GM10248 (cell line): ENCODE results near the gene TBC1D21.
A peak's percentile ranks its signal among the peaks of the same experiment; 100 is the strongest.

Experiments
- CTCF ChIA-PET: fragments of 300-600 bp; sonication (Branson Sonifier 250); formaldehyde crosslinking; extraction: SDS; loops from one replicate; lab custom pipeline; 2021; ENCODE audit warnings: antibody characterized with exemption; lab: Yijun Ruan, JAX
- POLR2A ChIA-PET: fragments of 350-650 bp; sonication (Branson Sonifier 250); formaldehyde crosslinking; extraction: SDS; loops from one replicate; lab custom pipeline; 2020; ENCODE audit warnings: antibody characterized with exemption; lab: Yijun Ruan, JAX
- DNase-seq: peaks from one replicate; pipeline ENCODE4 v3.0.0; 2012; ENCODE audit errors: extremely low spot score
- TF ChIP-seq, protein P1 (sequence below): IDR thresholded peaks from 2 replicates; pipeline ENCODE4 v1.5.1; 2012; ENCODE audit warnings: mild to moderate bottlenecking, low read depth; ENCODE audit errors: extremely low read depth, missing control alignments, control extremely low read depth

Gene TBC1D21

DNA sequence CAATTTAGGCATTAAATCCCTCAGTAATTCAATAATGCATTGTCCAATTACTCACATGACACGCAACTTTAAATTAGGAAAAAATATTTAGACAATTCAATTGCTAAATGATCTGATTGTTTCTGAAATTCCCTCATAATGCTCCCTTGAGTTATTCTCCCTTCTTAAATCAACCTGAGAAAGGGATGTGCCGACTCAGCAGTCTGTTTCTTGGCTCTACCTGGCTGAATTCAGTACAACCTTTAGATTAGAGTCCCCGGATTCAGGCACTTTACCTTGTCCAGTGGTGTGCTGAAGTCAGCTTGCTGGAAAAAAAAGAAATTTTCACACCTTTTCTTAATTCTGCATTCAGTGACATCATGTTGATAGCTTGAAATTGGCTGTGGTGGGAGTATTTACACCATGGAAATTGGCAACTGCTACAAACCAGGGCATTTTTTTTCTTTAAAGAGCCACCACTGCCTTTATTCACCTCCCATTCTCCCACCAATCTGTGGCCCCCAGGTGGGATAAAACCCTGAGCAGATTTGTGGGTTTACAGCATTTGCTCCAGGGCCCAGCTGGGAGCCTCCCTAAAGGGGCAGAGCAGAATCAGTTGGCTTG is 32.0 kb downstream of the TBC1D21 start:
- ChIA-PET POLR2A (no interaction called here), CTCF (interaction anchor here (2.4 to 7.4 kb wide), 3 partner anchors 13 to 46 kb away, joined by 7 to 112 read pairs (median 50); partner anchors contain the start of gene TBC1D21)

DNA sequence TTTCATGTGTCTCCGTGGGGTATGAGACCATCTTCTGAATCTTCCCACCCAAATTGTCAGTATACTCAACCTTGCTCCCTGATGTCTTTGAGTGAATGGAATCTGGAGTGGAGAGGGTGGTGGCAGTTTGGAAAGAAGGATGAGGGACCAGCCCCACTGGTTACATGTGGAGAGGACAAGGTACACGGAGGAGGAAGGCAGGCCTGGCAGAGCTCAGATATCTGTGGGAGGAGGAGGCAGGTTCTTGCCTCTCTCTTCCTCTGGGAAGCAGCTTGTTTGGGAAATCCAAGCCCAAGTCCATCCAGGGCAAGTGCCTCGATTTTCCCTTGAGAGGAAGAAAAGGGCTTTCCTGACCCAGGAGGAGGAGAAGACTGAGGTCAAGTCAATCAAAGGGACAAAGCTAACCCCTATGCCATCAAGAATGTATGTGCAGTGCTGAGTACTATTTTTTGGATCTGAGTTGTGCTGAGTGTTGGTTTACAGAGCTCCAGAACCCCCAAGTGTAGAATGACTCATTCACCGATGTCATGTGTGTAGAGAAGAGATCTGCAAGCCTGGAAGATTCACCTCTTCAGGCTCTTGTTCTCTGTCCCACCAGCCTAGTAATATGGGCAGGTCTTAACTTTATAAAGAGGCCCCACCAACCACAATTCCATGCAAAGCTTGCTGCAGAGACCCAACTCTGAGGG is 33.1 kb downstream of the TBC1D21 start:
- ChIA-PET POLR2A (no interaction called here), CTCF (interaction anchor here (0.8 to 7.4 kb wide), 15 partner anchors 9 to 666 kb away, joined by 3 to 112 read pairs (median 4); partner anchors contain the start of gene TBC1D21)
- DNase-seq: no peak
- TF ChIP-seq, protein P1, sequence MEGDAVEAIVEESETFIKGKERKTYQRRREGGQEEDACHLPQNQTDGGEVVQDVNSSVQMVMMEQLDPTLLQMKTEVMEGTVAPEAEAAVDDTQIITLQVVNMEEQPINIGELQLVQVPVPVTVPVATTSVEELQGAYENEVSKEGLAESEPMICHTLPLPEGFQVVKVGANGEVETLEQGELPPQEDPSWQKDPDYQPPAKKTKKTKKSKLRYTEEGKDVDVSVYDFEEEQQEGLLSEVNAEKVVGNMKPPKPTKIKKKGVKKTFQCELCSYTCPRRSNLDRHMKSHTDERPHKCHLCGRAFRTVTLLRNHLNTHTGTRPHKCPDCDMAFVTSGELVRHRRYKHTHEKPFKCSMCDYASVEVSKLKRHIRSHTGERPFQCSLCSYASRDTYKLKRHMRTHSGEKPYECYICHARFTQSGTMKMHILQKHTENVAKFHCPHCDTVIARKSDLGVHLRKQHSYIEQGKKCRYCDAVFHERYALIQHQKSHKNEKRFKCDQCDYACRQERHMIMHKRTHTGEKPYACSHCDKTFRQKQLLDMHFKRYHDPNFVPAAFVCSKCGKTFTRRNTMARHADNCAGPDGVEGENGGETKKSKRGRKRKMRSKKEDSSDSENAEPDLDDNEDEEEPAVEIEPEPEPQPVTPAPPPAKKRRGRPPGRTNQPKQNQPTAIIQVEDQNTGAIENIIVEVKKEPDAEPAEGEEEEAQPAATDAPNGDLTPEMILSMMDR: no peak

More for the DNA sequence above, 32.0 kb downstream of the TBC1D21 start:
- DNase-seq: no peak
- TF ChIP-seq, protein P1: no peak

DNA sequence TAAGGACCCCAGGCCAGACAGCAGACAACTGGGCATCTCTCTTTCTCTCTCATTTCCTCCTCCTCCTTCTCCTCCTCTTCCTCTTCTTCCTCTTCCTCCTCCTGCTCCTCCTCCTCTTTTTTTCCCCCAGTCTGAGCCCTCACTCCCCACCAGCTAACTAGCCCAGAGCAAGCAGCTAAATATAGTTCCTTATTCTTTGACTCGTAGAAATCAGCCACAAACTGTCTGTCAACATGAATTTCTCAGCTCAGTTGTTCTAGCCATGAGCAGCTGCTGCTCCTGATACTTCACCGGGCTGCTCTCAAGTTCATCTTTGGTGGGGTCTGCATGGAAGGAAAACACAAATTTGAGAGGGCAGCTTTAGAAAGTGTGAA is 33.7 kb downstream of the TBC1D21 start:
- DNase-seq: no peak
- TF ChIP-seq, protein P1: no peak
- POLR2A ChIA-PET: no interaction called here
- CTCF ChIA-PET: interaction anchor here (0.7 to 7.4 kb wide), 19 partner anchors 10 to 666 kb away, joined by 3 to 112 read pairs (median 4); partner anchors contain the start of gene TBC1D21

DNA sequence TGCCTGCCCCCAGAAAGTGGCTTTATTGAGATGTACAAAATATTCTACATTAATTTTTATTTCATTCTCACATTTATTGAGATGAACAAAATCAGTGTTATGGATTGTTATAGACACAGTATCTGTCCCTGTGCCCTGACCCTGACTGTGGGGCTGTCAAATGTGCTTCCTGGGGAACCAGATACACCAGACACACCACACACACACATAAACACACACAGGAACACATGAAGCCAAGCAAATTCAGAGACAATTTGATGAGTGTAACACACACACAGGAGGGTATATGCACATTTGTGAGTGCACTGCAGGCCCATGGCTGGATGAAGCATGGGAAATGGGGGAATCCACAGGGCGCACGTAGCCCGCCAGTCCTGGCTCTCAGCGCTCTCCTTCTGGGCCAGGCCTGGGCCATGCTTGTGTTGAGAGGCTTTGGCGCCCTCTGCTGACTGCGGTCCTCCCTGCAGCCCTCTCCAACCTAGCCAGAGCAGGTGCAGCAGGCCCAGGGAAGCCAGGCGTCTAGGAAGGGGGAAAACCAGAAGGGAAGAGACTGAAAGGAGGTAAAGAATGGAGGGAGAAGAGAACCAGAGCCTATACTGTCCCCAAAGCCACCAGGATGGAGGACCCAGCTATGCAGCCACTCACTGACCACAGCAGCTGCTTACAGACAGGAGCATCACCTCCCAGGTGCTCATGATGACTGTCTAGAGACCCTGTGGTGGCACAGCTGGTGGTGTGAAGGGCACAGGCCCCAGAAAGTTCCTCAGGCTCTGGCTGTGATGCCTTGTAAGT is 34.9 kb downstream of the TBC1D21 start:
- TF ChIP-seq, protein P1: peak; percentile 98
- peak; percentile 79 for DNase-seq
- ChIA-PET CTCF (interaction anchor here (0.8 to 7.4 kb wide), 12 partner anchors 11 to 625 kb away, joined by 3 to 112 read pairs (median 4); partner anchors contain the start of gene TBC1D21), POLR2A (no interaction called here)

DNA sequence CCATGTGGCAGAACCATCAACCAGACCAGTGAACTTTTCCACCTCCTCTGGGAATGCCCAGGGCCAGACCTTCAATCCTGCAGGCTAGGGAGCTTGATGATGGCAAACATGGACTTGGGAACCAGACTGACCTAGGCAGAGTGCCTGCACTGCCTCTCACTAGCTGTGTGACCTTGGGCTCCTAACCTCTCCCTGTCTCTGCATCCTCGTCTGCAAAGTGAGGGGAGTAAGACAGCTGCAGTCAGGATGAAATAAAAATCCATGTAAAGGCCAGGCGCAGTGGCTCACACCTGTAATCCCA is 35.4 kb downstream of the TBC1D21 start:
- ChIA-PET POLR2A (no interaction called here), CTCF (interaction anchor here (0.8 to 7.4 kb wide), 7 partner anchors 12 to 626 kb away, joined by 3 to 112 read pairs (median 5); partner anchors contain the start of gene TBC1D21)
- TF ChIP-seq, protein P1: no peak

DNA sequence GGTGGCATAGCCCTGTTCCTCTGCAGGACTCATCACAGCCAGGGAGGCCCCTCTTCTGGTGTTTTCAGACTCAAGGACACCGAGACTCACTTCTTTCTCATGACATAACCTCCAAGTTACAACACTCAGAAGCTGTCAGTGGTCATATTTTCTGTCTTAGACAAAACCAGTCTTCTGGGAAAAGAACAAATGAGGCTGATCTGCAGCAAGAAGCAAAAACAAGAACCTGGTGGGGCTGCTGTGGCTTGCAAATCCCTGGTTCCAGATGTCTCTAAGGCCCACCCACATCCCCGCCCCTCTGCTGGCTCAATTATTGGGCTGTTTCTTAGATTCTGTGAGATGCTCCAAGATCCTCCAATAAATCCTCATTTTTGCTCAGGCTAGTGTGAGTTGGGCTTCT is 36.3 kb downstream of the TBC1D21 start:
- ChIA-PET CTCF (interaction anchor here (1.7 to 7.4 kb wide), 5 partner anchors 11 to 36 kb away, joined by 4 to 112 read pairs (median 6); partner anchors contain the start of gene TBC1D21), POLR2A (no interaction called here)
- TF ChIP-seq, protein P1: no peak
- no peak for DNase-seq

More for the DNA sequence above, 35.4 kb downstream of the TBC1D21 start:
- no peak for DNase-seq
